COR-L47 (cell line): ENCODE data around the gene PXDN.

Source experiments
- DNase-seq: peaks from one replicate; lab custom pipeline; 2025; lab: John Stamatoyannopoulos, UW

PXDN gene

GRCh38 chr2:1650085-1650872 is 94.0 kb downstream of the PXDN start:
- DNase-seq = no peak

GRCh38 chr2:1649103-1650084 is 94.9 kb downstream of the PXDN start:
- DNase-seq = no peak

- no peak for DNase-seq
Measured at GRCh38 chr2:1648241-1649102, 95.8 kb downstream of the PXDN start.

- DNase-seq = no peak
Measured at GRCh38 chr2:1647417-1648240, 96.7 kb downstream of the PXDN start.

GRCh38 chr2:1645761-1646476 is 98.4 kb downstream of the PXDN start:
- no peak for DNase-seq

- no peak for DNase-seq
Measured at GRCh38 chr2:1644427-1644826, 99.9 kb downstream of the PXDN start.

GRCh38 chr2:1642993-1643619 is 101.2 kb downstream of the PXDN start:
- DNase-seq = no peak

- DNase-seq = no peak
Measured at GRCh38 chr2:1642066-1642861, 102.1 kb downstream of the PXDN start.

- no peak for DNase-seq
Measured at GRCh38 chr2:1641523-1641922, 102.8 kb downstream of the PXDN start.

- no peak for DNase-seq
Measured at GRCh38 chr2:1640301-1641135, 103.8 kb downstream of the PXDN start.

GRCh38 chr2:1639086-1639858 is 105.0 kb downstream of the PXDN start:
- no peak for DNase-seq

GRCh38 chr2:1638281-1638860 is 105.9 kb downstream of the PXDN start:
- no peak for DNase-seq

GRCh38 chr2:1636791-1637415 is 107.4 kb downstream of the PXDN start:
- DNase-seq = no peak

GRCh38 chr2:1635823-1636222 is 108.5 kb downstream of the PXDN start:
- DNase-seq = no peak

GRCh38 chr2:1634681-1635341 is 109.5 kb downstream of the PXDN start:
- no peak for DNase-seq
